Stimulated activated CD8-positive, alpha-beta memory T cell treated with anti-CD3 and anti-CD28 coated beads, Interleukin-2, amount 100 ng/mL, for 48 hours (primary cell): Measurements from ENCODE around the gene DMXL2.
"Not testable (repeated sequence)": the region's sequence is repeated elsewhere in the genome, so short reads cannot be mapped to it uniquely, and the experiment has no call there.

ENCODE experiments used
- DNase-seq, 2 donors: peaks; one replicate each; pipeline ENCODE4 v3.0.0-alpha.2; 2020; ENCODE audit warnings: low read depth in 2 of 2

Gene DMXL2

GRCh38 chr15:51624022-51624421, 1.5 kb upstream of the DMXL2 start:
- DNase-seq, result no peak

GRCh38 chr15:51623386-51623938, 891 bp upstream of the DMXL2 start:
- DNase-seq, result no peak

DNA sequence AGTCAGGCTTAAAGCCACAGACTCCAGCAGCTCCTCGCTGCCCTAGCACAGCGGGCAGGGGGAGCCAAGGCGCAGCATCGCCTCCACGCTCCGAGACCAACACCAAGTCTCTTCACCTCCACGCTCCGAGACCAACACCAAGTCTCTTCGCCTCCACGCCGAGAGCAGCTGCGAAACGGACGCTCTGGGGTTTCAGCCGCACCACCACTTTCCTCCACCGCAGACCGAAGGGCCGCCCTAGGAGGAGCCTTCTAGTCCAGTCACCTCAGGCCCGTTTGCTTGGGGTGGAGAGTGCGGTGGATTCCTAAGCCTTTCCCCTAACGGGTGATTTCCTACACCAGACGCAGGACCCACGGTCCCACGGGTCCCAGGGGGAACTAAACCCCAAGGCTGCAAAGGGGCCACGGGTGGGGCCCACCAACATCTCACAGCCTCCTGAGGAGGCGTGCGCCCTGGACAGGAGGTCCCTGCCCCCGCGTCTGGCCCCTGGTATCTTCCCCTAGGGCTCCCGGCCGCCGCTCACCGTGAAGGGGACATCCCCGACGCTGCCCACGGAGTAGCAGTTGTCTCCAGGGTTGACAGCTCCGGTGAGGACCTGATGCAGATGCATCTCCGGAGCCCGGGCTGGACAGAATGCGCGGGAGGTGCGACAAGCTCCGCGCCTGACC, 501 bp downstream of the DMXL2 start:
- DNase-seq, result peak; percentile 8 to 30

- DNase-seq, result no peak
Observed at GRCh38 chr15:51621155-51621765, 1.3 kb downstream of the DMXL2 start.

- no peak for DNase-seq
Observed at GRCh38 chr15:51620641-51621040, 1.9 kb downstream of the DMXL2 start.

DNA sequence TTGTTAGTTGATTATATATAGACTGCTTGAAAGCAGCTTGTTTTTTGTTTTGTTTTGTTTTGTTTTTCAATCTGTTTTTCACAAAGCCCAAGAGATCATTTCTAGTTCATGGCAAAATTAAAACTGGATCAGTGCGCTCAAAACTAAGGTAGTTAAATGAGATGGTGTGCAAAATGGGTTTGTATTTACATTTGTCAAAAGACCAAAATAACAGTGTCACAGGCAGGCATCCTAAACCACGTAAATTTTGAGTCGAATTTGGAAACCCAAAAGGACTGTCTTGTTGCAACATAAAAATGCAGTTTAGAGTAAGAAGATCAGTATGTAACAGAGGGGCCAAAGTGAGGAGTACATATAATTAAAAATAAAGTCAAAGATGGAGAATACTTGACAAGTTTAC, 2.4 kb downstream of the DMXL2 start:
- no peak for DNase-seq

DNA sequence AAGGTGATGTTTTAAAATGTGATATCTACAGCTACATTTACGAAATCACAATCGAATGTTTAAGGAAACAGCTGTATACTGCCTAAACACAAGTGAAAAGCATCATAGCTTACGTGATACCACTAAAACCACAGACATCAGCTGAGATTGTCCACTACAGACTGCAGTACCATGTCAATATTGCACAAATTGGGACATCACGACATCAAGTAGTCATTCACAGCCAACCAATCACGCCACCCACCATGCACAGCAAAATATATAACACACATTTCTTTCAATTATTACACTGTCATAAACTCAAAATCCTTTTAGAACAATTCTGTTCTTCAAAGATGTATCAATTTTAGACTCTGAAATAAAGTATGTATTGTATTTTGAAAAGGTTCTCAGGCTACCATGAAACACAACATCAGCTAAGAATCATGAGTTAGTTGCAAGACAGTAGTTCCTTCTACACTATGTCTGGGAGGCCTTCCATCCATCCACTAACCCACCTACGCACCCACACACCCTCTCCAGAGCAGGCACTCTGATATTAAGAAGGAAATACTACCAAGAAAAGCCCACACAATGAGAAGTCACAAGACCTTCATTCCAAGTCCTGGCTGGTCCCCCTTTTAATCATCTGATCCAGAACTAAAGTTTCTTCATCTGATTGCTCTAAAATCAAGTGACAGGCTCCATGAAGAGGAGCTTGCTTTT, 3.1 kb downstream of the DMXL2 start:
- DNase-seq, result no peak

- no peak for DNase-seq
Observed at GRCh38 chr15:51617886-51618285, 4.7 kb downstream of the DMXL2 start.

GRCh38 chr15:51613951-51614350, 8.6 kb downstream of the DMXL2 start:
- DNase-seq, result no peak

DNA sequence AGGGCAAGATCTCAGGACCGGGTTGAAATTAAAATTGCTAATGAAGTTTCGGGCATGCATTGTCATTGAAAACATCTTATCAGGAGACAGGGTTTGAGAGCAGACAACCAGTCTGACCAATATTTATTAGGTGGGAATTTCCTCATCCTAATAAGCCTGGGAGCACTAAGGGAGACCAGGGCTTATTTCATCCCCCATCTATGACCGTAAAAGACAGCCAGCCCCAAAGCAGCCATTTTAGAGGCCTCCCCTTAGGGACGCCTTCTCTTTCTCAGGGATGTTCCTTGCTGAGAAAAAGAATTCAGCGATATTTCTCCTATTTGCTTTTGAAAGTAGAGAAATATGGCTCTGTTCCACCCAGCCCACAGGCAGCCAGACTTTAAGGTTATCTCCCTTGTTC, 9.9 kb downstream of the DMXL2 start:
- DNase-seq, result not testable (repeated sequence)

- not testable (repeated sequence) for DNase-seq
Observed at GRCh38 chr15:51603462-51603948, 19.1 kb downstream of the DMXL2 start.

DNA sequence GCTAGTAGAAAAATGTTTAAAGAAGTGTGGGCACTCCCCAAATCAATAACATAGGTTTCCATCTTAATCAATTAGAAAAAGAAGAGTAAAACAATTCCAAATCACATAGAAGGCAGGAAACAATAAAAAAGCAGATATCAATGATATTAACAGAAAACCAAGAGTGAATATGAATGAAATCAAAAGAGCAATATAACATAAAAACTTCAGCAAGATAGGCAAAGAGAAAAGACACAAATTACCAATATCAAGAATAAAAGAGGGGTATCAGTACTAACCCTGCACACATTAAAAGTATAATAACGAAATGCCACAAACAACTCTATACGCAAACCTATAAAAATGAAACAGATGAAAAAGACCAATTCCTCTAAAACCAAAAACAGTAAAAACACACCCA, 19.6 kb downstream of the DMXL2 start:
- DNase-seq, result no peak

- no peak for DNase-seq
Observed at GRCh38 chr15:51602484-51602883, 20.1 kb downstream of the DMXL2 start.

DNA sequence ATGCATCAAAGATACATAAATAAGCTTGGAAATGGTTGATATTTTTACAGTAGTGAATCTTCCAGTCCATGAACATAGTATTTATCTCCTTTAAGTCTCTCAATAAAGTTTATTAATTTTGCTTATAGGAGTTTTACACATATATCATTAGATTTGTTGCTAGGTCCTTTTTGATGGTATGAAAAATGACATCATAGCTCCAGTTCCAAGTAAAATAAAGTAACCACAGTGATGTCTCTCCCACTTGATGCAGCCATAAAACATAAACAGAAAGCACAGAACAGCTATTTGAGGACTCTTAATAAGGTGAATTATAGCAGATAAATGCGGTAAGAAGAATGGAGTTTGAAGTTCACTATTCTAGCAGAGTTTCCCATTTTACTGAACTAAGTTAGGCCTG, 20.8 kb downstream of the DMXL2 start:
- no peak for DNase-seq

DNA sequence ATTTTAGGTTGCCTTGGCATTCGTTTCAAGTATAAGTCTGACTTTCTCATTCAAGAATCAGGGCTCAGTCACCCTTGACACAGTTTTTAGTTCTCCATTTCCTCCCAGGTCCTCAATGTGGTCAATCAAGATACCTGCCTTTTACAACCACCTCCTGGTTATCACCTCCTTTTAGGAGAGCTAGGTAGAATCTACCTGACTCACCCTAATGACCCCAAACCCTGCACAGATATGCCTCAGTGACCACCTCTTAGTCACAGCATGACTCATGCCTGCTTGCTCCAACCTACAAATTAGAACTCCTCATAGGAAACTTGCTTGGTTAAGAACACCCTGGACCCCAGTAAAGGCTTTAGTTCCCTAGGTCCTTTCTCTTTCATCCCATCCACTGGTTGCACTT, 22.5 kb downstream of the DMXL2 start:
- no peak for DNase-seq

DNA sequence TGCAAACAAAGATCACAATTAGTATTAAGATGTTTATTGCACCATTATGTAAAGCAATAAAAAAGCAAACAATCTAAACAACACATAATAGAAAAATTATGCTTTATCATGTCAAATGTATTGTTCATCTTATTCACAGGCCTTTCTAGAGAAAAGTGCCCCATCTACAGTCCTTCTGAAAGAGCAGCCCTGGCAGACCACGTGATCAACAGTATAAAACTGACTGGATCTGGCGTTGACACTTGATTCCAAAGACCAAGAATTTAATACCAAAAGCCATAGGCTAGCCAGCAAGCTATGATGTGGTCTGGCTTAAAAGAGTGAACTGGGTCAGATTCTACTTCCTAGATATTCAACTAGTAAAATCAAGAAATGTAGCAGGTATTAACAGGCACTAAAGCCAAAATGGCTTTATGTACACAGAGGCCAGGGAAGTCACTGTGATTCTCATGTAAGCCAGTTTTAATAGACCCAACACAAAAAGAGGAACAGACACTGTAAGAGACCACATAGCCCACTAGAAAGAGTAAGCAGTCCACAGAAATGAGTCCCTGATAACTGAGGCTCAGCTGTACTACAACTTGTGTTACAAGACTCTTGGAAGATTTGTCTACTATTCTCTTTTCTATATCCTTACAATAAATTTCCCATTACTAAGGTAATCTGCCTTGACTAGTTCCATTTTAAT, 32.5 kb downstream of the DMXL2 start:
- no peak for DNase-seq

GRCh38 chr15:51588966-51589365, 33.6 kb downstream of the DMXL2 start:
- DNase-seq, result no peak

DNA sequence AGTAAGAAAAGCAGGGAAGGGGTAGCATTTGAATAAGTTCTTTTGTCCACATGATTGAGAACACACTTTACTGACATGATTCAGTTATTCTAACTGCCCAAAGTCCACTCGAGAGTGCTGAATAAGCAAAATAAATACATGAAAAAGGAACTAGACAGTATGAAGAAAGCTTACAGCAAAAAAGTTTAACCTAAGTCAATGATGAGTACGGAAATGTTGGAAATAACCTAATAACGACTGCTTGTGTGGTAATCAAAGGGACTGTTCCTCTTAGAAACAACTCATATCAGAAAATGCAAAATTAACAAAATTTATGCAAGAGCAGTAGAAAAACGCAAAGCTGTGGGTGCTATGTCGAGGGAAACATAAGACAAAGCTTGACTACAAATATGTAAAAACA, 36.6 kb downstream of the DMXL2 start:
- no peak for DNase-seq

GRCh38 chr15:51580982-51581381, 41.6 kb downstream of the DMXL2 start:
- DNase-seq, result no peak

DNA sequence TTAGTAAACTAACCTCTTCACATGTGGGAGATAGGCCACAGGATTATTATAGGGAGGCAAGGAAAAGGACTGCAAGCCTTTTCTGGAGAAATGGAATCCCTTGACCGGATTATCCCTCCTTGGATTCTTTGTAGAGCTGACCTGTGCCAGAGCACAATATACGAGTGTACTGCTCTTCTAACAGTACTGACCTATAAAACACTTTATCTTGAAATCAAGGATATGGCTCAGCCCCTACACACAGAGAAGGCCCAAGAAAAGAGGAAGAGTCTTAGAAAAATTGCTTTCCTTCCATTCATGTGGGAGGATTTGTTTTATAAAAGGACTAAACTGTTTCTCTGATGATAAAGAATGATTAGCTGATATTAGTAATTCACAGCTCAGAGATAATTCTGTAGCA, 42.2 kb downstream of the DMXL2 start:
- no peak for DNase-seq

- no peak for DNase-seq
Observed at GRCh38 chr15:51579012-51579411, 43.6 kb downstream of the DMXL2 start.

- no peak for DNase-seq
Observed at GRCh38 chr15:51577636-51578304, 44.8 kb downstream of the DMXL2 start.
